Tibial nerve (tissue), 4 donors: ENCODE data around the gene ALK.

Experiments
- CTCF ChIP-seq, 5 experiments: fragments of 200-600 bp in 3 of 5; fragments of 450-650 bp in 2 of 5; sonication (generic) in 3 of 5; IDR thresholded peaks; one replicate each; pipeline ENCODE4 v1.5.1; 2016 to 2019; ENCODE audit warnings: antibody characterized with exemption in 5 of 5, mild to moderate bottlenecking in 3 of 5, moderate library complexity in 2 of 5
- EP300 ChIP-seq, 2 donors: sonication (generic); formaldehyde crosslinking; IDR thresholded peaks; one replicate each; pipeline ENCODE4 v1.6.1; 2017; ENCODE audit warnings: antibody characterized with exemption in 2 of 2, mild to moderate bottlenecking in 1 of 2
- POLR2A ChIP-seq, 2 donors: fragments of 450-650 bp; IDR thresholded peaks; one replicate each; pipeline ENCODE4 v1.6.1; 2017; ENCODE audit warnings: antibody characterized with exemption in 2 of 2, mild to moderate bottlenecking in 2 of 2, moderate library complexity in 2 of 2

GRCh38 chr2:29881089-29881730 lies 40.2 kb downstream of the ALK start:
- no peak for TF ChIP-seq CTCF (IDR thresholded peaks at IDR 0.05)
- TF ChIP-seq POLR2A (IDR thresholded peaks at IDR 0.05), result no peak
- no peak for TF ChIP-seq EP300 (IDR thresholded peaks at IDR 0.05)
